Fibroblast of skin of abdomen (primary cell): Measurements from ENCODE around the gene RUBCN.
"Not testable (repeated sequence)": the region's sequence is repeated elsewhere in the genome, so short reads cannot be mapped to it uniquely, and the experiment has no call there.

Source experiments
- DNase-seq: peaks from one replicate; pipeline ENCODE4 v3.0.0-alpha.2; 2013

The RUBCN gene

DNA sequence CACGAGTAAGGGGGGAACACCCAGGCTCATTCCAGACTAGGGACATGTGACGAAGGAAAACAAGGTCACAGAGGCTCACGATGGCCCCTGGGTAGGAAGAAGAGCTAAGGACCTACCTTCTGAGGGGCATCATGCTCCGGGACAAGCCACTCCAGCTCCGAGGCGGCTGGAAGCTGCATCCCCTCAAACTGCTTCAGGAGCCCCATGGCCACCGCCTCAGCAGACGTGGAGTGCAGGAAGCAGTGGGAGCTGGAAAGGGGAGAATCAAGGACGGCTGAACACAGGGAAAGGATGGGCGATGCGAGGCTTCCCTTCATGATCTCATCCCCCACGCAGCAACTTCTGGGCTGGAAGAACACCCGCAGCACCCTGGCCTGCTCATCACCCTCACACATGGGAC is 53.5 kb downstream of the RUBCN start:
- no peak for DNase-seq

DNA sequence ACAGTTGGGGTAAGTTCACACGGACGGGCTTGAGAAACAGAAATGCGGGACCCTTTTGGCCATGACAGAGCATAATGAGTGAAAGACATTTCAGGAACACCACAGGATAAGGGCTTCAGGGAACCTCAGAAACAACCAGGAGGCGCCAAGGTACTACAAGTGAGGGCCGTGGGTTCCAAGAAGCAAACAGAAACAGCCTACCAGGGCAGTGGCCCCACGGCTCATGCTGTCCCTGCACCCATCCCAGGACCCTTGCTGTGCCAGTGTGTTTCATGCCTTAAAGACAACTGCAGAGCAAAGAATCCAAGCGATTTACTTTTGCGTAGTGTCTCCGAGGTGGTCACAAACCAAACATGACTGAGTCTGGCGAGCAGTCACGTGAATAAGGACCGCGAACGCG is 54.0 kb downstream of the RUBCN start:
- DNase-seq = no peak

DNA sequence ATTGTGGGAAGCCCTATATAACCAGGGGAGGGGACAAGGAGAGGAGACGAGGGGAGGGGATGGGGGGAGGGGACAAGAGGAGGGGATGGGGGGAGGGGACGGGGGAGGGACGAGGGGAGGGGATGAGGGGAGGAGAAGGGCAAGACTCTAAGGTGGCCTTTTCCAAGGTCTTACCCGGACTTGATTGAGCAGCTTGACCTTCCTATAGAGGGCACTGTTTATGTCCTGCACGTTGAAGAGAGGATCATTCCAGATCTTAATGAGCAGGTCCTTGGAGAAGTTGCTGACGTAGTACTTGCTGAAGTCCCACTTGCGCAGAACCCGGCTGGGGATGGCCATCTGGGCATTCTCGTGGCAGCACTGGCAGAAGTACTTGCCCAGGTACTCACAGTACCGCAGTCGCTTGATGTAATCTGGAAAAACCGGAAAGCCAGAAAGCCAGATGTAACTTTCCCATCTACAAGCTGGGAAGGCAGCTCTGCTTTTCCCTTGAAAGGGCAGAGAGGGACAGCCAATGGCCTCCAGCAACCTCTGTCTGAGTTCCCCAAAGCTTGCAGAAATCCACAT is 55.7 kb downstream of the RUBCN start:
- DNase-seq = no peak

DNA sequence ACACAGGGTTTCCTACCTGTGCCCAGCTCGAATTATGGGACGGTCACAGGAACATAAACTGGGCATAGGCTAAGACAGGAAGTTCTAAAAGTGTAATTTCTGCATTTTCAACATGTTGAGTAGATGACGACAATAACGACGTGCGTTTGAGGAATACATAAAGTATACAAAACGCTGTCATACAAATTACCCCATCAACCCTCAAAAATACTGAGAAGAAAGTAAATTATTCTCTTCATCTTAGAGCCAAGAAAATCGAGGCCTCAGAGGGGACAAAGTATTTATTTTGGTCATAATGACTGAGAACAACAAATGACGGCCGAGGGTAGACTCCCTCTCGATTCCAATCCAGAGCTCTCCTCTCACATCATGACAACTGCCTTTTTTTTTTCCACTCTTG is 60.8 kb downstream of the RUBCN start:
- DNase-seq = no peak

DNA sequence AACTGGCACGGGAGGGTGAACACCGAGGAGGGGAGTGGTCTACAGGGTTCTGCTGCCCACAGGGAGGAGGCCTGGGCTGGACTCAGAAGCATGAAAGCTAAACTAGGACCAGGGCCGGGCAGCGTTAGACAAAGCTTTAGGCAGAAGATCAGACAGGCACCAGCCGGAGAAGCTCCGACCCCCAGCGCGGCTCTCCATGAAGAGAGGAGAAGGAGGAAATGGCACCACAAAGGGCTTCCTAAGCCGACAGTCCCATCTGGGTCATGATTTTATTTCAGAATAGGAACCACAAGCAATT is 61.2 kb downstream of the RUBCN start:
- no peak for DNase-seq

DNA sequence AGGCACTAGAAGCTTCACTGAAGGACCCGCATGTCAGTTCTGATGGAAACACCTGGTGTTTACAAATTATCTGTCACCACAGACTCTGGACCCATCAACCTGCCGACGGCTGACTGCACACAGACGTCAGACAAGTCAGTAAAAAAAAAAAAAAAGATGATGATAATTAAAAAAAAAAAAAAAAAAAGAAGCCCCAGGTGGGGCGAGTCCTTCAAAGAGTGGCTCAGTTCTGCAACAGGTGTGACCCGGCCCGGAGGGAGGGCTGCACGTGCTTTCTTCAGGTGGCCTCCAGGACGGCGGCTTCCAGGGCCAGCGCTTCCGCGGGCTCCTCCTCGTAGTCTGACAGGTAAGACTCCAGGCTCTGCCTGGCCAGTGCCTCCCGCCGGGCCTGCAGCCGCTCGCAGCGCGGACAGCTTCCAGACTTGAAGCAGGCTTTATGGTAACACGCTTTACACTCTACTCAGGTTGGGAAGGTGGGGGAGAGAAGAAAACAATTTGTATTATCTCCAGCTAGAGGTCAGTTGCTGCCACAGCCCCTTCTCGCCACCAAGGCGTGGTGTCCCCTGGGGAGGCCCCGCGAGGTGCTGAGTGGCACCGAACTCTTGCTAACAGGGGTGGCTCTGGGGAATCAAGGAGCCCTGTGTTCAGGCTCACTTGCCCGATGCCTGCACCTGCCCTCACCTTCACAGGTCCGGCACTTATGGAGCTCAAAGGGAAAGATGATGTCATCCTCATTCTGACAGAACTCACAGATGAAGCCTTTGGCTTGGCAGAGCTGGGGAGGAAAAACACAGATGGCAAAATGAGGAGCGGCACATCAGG is 61.8 kb downstream of the RUBCN start:
- no peak for DNase-seq

DNA sequence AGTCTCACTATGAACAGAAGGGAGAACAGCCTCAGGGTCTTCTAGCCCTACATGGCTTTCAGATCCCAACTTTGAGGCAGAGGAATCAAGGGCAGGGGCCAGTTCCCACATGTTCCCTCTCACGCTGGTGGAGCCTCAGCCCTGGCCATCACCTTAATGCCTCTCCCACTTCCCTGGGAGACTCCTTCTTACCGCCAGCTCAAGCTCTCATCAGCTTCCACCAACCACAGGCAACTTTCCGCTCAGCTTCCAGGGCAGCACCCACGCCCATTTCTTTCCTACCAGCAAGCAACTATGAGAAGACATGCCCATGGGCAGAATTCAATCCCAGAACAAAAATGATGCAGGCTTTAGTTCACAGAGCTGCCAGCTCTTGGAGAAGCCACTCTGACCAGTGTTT is 63.5 kb downstream of the RUBCN start:
- DNase-seq = no peak

DNA sequence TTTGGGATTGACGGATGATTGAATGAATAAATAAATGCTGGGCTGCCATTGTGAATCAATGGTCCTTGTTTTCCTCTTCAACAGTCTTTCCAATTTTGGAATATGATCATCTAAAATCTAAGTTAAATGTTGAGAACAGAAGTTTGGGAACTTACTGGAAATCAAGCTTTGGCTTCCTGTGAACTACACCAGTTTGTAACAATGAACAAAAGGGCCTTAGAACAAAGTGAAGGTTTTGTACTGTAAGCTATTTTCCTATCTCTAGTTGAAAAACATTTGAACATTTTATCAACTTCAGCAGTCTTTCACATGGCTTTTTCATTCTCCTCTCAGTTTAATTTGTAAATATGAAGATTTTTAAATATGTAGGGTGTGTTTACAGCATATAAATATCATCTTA is 66.3 kb downstream of the RUBCN start:
- DNase-seq = no peak

DNA sequence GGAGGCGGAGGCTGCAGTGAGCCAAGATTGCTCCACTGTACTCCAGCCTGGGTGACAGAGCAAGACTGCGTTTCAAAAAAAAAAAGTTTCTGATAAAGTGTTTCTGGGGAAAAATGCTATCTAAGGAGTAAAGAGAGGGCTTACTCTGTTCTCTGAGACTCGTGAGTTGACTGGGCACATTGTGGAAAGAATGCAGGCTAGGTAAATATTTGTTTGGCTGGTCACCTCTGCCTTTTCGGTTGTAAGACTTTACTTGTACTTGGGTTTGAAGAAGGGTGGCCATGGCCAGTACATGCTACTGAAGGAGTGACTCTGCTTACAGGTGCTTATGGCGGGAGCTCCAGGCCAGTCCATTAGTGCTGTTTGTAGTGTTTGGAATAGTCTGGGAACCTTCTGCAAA is 68.7 kb downstream of the RUBCN start:
- no peak for DNase-seq

DNA sequence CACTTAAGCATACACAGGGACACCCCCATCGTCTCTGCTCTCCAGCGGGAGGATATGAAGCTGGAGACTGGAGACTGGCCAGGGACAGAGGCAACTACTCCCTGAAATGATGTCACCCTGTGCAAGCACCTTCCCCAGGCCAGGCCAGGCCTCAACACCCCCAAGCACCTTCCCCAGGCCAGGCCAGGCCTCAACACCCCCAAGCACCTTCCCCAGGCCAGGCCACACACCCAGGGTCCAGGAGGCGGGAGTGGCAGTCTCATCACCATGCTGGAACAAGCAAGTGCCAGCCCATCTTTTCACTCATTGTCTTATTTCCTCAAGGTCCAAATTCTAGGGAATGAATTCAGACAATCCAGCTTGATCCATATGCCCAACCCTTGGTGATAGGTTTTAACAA is 69.4 kb downstream of the RUBCN start:
- not testable (repeated sequence) for DNase-seq

DNA sequence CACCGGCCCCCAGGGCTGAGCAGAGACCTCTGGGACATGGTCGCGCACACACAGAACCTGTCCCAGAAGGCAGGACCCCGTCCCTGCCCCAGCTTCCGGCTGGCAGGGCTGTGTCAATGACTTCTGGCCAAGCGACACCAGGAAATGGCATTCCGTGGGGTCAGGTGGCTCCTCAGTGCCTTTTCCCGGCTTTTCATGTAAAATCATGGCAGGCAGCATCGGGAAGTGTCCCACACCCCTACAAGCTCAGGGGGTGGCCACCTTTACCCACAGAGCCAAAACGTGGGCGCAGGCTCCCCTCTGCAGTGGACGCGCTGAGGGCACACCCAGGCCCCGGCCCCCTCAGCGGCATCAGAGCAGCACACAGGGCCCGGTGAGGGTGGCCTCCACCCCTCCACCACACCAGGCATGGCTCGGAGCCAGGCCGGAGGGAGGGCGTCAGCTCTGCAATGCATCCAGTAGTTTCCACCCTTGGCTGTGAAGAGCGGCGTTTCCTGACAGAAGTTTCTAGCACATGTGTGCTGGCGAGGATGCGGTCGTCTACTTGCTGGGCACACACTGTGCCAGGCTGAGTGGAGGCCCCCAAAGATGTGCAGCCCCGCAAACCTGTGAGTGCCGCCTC is 70.4 kb downstream of the RUBCN start:
- not testable (repeated sequence) for DNase-seq

DNA sequence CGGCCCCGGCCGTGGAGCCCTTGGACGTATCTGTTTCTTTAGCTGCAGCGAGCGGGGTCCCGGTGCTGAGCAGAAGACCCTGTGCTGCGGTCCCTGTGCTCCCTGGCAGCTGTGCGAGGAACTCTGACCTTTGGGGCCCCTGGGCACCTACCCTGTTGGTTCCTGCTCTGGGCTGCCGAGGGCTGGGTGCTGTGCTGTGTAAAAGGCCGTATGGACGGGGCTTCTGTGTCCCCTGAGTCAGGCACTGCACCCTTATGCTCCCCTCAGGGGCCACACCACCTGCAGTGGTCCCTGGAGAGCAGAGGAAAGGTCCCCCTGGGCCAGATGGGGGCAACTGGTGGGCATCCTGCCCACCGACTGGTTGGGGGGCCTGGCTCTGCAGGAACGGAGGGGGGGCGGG is 71.2 kb downstream of the RUBCN start:
- DNase-seq = not testable (repeated sequence)

DNA sequence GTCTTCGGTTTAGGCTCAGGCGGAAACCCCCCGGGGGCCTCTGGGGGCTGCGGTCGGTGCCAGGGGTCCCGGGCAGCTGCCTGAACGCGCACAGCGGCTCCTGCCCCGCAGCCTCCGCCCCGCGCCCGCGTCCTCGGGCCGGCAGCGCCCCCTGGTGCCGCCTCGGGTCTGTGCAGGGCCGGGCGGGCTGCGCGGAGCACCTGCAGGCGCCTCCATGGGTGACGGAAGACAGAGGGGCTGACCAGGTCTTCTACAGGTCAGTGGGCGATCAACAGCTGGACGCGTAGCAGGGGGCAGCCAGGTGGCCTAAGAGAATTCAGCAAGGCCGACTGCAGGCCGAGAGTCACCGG is 71.6 kb downstream of the RUBCN start:
- DNase-seq = not testable (repeated sequence)

DNA sequence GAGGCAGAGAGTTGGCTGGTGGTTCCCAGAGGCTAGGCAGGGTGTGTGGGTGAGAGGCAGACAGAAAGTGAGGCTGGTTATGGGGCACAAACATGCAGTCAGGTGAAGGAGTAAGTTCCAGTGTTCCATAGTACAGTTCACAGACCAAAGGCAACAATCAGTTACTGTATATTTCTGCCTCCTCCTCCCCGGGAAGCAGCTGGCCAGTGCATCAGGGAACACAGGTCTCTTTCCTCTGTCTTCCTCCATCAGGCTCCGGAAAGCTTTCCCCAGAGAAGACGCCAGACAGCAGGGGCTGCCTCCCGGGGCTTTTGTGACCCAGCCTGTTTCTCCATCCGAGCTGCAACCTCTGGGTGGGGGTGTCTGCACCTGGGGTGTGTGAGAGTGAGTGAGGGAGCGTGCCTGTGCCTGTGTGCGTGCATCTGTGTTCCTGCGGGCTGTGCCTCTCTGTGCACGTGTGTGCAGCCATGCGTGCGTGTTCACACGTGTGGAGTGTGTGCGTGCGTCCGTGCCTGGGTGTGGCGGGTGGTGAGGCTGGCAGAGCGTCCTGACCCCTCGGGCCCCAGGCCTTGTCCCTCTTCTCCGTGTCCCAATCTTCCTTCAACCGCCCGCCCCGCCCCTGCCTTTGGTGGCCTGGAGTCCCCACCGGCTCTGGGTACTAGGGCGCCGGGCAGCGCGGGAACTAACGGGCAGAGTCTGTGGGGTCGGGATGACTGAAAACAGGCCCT is 72.1 kb downstream of the RUBCN start:
- not testable (repeated sequence) for DNase-seq

DNA sequence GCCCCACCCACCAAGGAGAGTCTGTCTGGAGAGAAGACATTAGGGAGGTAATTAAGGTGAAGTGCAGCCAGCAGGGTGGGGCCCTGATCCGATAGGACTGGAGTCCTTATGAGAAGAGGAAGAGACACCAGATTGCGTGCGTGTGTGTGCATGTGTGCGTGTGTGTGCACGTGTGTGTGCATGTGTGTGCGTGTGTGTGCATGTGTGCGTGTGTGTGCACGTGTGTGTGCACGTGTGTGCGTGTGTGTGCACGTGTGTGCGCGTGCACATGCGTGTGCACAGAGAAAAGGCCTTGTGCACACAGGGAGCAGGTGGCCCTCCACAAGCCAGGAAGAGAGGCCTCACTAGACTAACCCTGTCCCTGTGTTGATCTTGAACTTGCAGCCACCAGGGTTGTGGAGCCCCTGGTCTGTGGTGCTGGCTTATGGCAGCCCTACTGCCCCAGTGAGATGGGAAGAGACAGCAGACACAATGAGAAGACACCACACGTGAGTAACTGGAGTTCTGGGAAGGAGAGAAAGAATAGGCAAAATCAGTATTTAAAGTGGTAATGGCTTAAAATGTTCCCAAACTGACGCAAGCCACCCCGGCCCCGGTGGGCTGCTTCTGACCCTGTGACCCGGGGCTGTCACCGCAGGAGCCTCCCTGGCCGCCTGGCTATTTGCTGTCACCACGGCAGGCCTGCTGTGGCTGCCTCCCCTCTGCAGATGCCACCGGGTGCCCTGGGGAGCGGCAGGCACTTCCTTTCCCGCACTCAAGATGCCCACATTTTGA is 73.2 kb downstream of the RUBCN start:
- not testable (repeated sequence) for DNase-seq

DNA sequence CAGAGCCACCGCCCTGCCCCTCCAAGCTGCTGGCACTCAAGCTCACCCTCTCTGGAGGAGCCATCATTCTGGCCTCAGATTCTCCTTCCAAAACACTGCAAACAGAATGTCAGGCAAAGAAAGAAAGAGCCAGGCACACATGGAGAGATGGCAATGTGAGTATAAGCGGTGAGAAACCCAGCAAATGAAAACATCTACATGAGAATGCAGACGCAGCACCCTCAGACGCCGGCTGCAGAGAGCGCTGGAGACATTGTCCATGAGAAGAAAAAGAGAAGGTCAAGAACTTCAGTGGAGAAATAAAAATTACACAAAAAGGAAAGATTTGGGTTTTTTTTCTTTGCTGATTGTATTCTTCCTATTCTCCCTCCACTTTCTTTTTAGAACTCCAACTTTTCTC is 74.4 kb downstream of the RUBCN start:
- not testable (repeated sequence) for DNase-seq

DNA sequence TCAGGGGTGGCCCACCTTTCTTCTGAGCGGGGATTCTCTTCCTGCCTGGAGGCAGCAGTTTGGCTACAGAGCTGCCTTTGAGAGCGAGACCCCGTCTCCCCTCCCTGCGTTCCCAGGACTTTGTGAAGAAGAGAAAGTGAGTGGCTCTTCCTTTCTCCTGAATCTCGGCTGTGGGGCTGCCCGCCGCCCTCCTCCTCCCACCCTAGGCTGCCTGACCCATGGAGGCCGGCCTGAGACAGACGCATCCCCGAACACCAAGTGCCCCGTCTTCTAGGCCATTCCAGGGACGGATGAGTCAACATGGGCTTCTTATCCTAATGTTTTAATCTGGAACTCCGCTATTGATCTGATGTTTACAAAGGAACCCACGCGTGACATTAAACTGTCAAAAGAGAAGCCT is 74.8 kb downstream of the RUBCN start:
- DNase-seq = not testable (repeated sequence)

DNA sequence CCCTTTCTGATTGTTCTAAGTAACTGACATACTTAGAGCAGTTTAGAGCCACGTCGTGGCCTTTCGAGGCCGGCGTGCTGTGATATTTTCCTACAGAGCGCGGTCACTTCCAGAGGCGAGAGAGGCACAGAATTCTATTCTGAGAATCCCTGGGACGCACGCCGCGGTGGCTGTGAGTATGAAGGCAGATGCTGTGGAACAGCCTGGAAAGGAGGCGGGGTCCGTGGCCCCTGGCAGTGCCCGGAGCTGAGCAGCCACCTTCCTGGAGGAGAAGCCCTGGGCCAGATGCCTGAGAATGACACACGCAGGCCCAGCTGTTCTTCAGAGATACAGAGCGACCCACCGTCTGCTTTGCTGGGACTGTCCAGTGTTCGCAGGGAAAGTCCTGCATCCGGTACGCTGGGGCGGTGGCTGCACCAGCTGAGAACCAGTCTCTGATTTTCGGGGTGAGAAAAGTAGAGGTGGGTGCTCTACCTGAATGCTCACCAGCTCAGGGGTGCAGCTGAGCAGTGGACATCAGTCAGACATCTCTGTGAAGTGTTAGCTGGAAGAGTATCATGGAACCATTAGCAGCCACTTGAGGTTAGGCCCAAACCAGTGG is 75.4 kb downstream of the RUBCN start:
- not testable (repeated sequence) for DNase-seq

DNA sequence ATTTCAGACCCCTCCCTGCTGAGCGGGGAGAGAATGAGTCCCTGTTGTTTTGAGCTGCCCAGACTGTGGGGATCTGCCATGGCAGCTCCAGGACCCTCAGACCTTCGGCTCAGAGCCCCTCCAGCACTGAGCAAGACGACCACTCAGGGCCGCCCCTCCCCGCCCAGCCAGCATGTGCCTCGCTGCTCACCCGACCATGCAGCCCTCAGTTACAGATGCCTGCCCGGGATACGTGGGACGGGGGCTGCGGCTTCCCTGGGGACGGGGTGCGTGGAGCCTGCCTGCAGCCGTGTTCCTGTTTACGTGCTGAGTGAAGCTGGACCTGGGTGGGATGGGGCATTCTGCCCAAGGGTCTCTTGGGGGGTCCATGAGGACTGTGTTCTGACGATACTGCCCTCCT is 77.0 kb downstream of the RUBCN start:
- not testable (repeated sequence) for DNase-seq

DNA sequence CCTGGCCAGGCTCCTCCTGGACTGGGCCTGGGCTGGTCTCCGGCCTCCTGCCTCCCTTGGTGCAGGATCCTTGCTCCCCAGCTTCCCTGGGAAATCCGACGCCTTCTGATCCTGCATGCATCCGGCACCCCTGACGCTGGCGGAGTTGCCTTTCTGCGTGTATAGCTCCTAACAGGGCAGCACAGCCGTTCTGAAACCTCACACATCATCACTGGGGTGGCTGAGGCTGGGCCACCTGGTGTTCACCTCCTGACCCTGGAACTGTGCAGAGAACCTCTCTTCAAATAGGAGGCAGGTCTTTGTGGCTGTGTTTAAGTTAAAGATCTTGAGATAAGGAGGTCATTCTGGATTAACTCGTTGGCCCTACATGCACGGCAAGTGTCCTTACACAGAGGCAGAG is 77.6 kb downstream of the RUBCN start:
- not testable (repeated sequence) for DNase-seq

DNA sequence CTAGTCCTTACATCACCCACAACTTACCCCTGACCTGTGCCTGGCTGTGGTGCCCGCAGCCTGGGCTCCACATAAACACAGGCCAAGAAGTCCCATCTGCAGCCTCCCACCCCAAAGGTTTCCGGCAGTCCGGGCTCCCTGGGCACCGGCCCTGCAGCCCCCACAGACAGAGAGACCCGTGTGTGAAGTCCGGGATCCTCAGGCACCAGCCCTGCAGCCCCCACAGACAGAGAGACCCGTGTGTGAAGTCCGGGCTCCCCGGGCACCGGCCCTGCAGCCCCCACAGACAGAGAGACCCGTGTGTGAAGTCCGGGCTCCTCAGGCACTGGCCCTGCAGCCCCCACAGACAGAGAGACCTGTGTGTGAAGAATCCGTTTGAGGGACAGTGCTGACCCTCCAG is 78.0 kb downstream of the RUBCN start:
- DNase-seq = not testable (repeated sequence)

DNA sequence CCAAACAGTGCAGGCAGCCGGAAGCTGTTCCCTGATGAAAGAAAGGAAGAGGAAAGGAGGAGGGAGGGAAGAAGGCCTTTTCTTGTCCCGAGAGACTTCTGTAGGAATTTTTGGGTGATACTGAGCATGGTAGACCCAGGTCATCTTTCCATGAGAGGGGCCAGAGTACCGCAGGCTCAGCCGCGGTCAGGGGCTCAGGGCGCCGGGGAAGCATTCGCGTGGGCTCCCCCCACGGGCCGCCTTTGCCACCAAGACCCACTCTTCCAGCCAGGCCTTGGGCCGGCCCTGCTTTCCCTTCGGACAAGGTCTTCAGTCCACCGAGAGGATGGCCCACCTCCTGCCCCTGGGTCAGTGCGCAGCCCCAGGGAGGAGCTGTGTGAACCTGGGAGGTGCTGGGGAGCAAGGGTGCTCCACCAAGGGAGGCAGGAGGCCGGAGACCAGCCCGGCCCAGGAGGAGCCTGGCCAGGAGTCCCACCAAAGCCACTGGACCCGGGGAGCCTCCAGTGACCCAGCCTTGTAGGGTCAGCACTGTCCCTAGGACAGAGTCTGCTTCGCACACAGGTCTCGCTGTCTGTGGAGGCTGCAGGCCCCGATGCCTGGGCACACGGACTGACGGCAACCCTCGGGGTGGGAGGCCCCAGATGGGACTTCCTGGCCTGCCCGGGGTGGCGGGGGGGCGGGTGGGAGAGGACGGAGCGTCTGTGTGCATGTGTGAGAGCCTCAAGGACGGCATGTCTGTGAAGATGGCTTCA is 79.0 kb downstream of the RUBCN start:
- DNase-seq = not testable (repeated sequence)
